IMR-90 (cell line): Measurements from ENCODE around the gene ATP6V0A4. TPM values are rescaled to one million over a fixed set of nuclear protein-coding genes. Genes with fewer than 3 reads are reported as not detected.

Experiments used
- ATAC-seq: fragments of 200-7000 bp; cut with Tn5 transposase; 2 replicates; pipeline ENCODE4 v1.9.1; 2020; ENCODE audit warnings: low read depth, mild to moderate bottlenecking, moderate library complexity
- BruUV-seq: library from RNA; stranded (reverse); fragments of 400-500 nt; replicated peaks from 2 replicates; lab custom pipeline; 2021; lab: Mats Ljungman, UMichigan
- CTCF ChIA-PET: fragments of 300-600 bp; formaldehyde crosslinking; extraction: SDS; loops from one replicate; lab custom pipeline; 2021; ENCODE audit warnings: antibody characterized with exemption; lab: Yijun Ruan, JAX
- POLR2A ChIA-PET: fragments of 300-600 bp; sonication (Branson Sonifier 250); formaldehyde crosslinking; loops from one replicate; lab custom pipeline; 2022; ENCODE audit warnings: antibody characterized with exemption; ENCODE audit not compliant: unreplicated experiment; lab: Charles Lee
- DNase-seq: peaks from one replicate; pipeline ENCODE4 v3.0.0; 2013
- H2AFZ ChIP-seq: replicated peaks from 2 replicates; pipeline ENCODE3; 2013; ENCODE audit warnings: low read length, mild to moderate bottlenecking; ENCODE audit not compliant: poor library complexity
- H2AK5ac ChIP-seq: 2 replicates; pipeline ENCODE4 v1.6.1; 2013; ENCODE audit warnings: low read depth, low read length, inconsistent platforms
- H2AK9ac ChIP-seq: replicated peaks from 2 replicates; pipeline ENCODE3; 2013; ENCODE audit warnings: mild to moderate bottlenecking, low read depth, low read length, moderate library complexity; ENCODE audit not compliant: poor library complexity
- H2BK120ac ChIP-seq: 2 replicates; pipeline ENCODE4 v1.6.1; 2013; ENCODE audit warnings: low read depth, low read length, inconsistent platforms
- H2BK15ac ChIP-seq: 3 replicates; pipeline ENCODE4 v1.6.1; 2013; ENCODE audit warnings: low read depth, low read length, inconsistent platforms
- H2BK20ac ChIP-seq: 2 replicates; pipeline ENCODE4 v1.6.1; 2013; ENCODE audit warnings: low read depth, mild to moderate bottlenecking, inconsistent platforms, low read length, moderate library complexity
- H2BK5ac ChIP-seq: 2 replicates; pipeline ENCODE4 v1.6.1; 2013; ENCODE audit warnings: mild to moderate bottlenecking, low read depth, low read length, inconsistent platforms; ENCODE audit not compliant: poor library complexity, severe bottlenecking
- H3K14ac ChIP-seq: replicated peaks from 2 replicates; pipeline ENCODE4 v1.6.1; 2013; ENCODE audit warnings: low read depth, low read length, inconsistent platforms
- H3K18ac ChIP-seq: 2 replicates; pipeline ENCODE4 v1.6.1; 2013; ENCODE audit warnings: low read depth, low read length, control low read depth
- H3K23ac ChIP-seq: 2 replicates; pipeline ENCODE4 v1.6.1; 2013; ENCODE audit warnings: low read depth, low read length, inconsistent platforms
- H3K27ac ChIP-seq: 2 replicates; pipeline ENCODE4 v1.5.1; 2013; ENCODE audit warnings: mild to moderate bottlenecking, control low read depth, low read length; ENCODE audit not compliant: insufficient read depth
- H3K27me3 ChIP-seq: 2 replicates; pipeline ENCODE4 v1.6.1; 2013; ENCODE audit warnings: low read length; ENCODE audit not compliant: control insufficient read depth, insufficient read depth
- H3K36me3 ChIP-seq: 2 replicates; pipeline ENCODE4 v1.6.1; 2013; ENCODE audit warnings: low read length, mixed read lengths; ENCODE audit not compliant: control insufficient read depth, insufficient read depth
- H3K4ac ChIP-seq: 2 replicates; pipeline ENCODE4 v1.6.1; 2013; ENCODE audit warnings: low read depth, low read length, inconsistent platforms
- H3K4me1 ChIP-seq: 2 replicates; pipeline ENCODE4 v1.6.1; 2013; ENCODE audit warnings: low read length, mixed read lengths; ENCODE audit not compliant: control insufficient read depth, insufficient read depth
- H3K4me2 ChIP-seq: 2 replicates; pipeline ENCODE4 v1.6.1; 2013; ENCODE audit warnings: low read depth, mild to moderate bottlenecking, control low read depth, low read length, moderate library complexity
- H3K4me3 ChIP-seq: 2 replicates; pipeline ENCODE4 v1.5.1; 2013; ENCODE audit warnings: low read depth, mild to moderate bottlenecking, control low read depth, low read length, moderate library complexity; ENCODE audit not compliant: insufficient read depth
- H3K56ac ChIP-seq: 2 replicates; pipeline ENCODE4 v1.6.1; 2013; ENCODE audit warnings: low read length, inconsistent platforms; ENCODE audit not compliant: insufficient read depth; ENCODE audit errors: extremely low read depth
- H3K79me1 ChIP-seq, 2 experiments: 2 replicates each; pipeline ENCODE4 v1.6.1; 2013; ENCODE audit warnings: low read length in 2 of 2, inconsistent platforms in 1 of 2, low read depth in 1 of 2
- H3K9ac ChIP-seq: 2 replicates; pipeline ENCODE4 v1.6.1; 2013; ENCODE audit warnings: low read depth, low read length, control low read depth
- H3K9me1 ChIP-seq: 2 replicates; pipeline ENCODE4 v1.6.1; 2013; ENCODE audit warnings: low read length, inconsistent platforms; ENCODE audit not compliant: insufficient read depth
- H3K9me3 ChIP-seq: 2 replicates; pipeline ENCODE4 v1.6.1; 2013; ENCODE audit warnings: low read length; ENCODE audit not compliant: control insufficient read depth, insufficient read depth
- H4K20me1 ChIP-seq: 2 replicates; pipeline ENCODE4 v1.6.1; 2013; ENCODE audit warnings: low read length, inconsistent platforms; ENCODE audit not compliant: insufficient read depth
- H4K5ac ChIP-seq: 2 replicates; pipeline ENCODE4 v1.6.1; 2013; ENCODE audit warnings: mild to moderate bottlenecking, low read depth, low read length, control low read depth
- H4K8ac ChIP-seq, 2 experiments: 2 replicates each; pipeline ENCODE4 v1.6.1; 2013; ENCODE audit warnings: low read depth in 2 of 2, low read length in 2 of 2, control low read depth in 1 of 2, inconsistent platforms in 1 of 2
- H4K91ac ChIP-seq: 2 replicates; pipeline ENCODE4 v1.6.1; 2013; ENCODE audit warnings: low read depth, low read length, inconsistent platforms; ENCODE audit not compliant: insufficient read depth
- CEBPB ChIP-seq: IDR thresholded peaks from 2 replicates; pipeline ENCODE4 v1.6.1; 2012; ENCODE audit warnings: low read depth, low read length, improper control_type of control experiment
- MAFK ChIP-seq: IDR thresholded peaks from 2 replicates; pipeline ENCODE4 v1.6.1; 2012; ENCODE audit warnings: low read depth, low read length, improper control_type of control experiment
- RCOR1 ChIP-seq: IDR thresholded peaks from 2 replicates; pipeline ENCODE4 v1.6.1; 2012; ENCODE audit warnings: mild to moderate bottlenecking, low read length, improper control_type of control experiment; ENCODE audit not compliant: insufficient replicate concordance
- WGBS, 2 experiments: methylation state at CpG; one replicate each; pipeline versions ENCODE4 v1.1.5 to v1.1.7; 2013; ENCODE audit warnings: missing lambda C conversion rate in 2 of 2; ENCODE audit not compliant: insufficient read length in 1 of 2; ENCODE audit errors: extremely low coverage in 2 of 2; 5-methylcytosine and 5-hydroxymethylcytosine counted together
- dilution Hi-C: fragments of 300-500 bp; cut with HindIII; formaldehyde crosslinking; loops from one replicate; pipeline ENCODE4 v1.14.3; 2018; ENCODE audit warnings: low sequenced_read_pairs; ENCODE audit not compliant: unreplicated experiment
- in situ Hi-C: fragments of 300-500 bp; cut with MboI; formaldehyde crosslinking; loops from 3 replicates; pipeline ENCODE4 v1.14.3; 2019; ENCODE audit warnings: low sequenced_read_pairs, inconsistent platforms, mixed read lengths
- intact Hi-C: fragments of 100-400 bp; cut with micrococcal nuclease; formaldehyde crosslinking; loops from 2 replicates; pipeline ENCODE4 v1.10.0; 2022
- polyA plus RNA-seq, 3 experiments: library from polyadenylated mRNA; depleted of rRNA; stranded (reverse); fragments of >200 nt; gene quantifications; 2 replicates each; pipeline ENCODE4 v1.2.3, GENCODE V29; 2012; ENCODE audit warnings: low replicate concordance in 1 of 3
- total RNA-seq: library from RNA; depleted of rRNA; stranded (reverse); fragments of >200 nt; gene quantifications from 2 replicates; pipeline ENCODE4 v1.2.3, GENCODE V29; 2012

ATP6V0A4 gene
- total and polyA plus RNA-seq, 2 of the 4 experiments (the other 2 are of a cell fraction) = 0.05 to 0.18 TPM

DNA sequence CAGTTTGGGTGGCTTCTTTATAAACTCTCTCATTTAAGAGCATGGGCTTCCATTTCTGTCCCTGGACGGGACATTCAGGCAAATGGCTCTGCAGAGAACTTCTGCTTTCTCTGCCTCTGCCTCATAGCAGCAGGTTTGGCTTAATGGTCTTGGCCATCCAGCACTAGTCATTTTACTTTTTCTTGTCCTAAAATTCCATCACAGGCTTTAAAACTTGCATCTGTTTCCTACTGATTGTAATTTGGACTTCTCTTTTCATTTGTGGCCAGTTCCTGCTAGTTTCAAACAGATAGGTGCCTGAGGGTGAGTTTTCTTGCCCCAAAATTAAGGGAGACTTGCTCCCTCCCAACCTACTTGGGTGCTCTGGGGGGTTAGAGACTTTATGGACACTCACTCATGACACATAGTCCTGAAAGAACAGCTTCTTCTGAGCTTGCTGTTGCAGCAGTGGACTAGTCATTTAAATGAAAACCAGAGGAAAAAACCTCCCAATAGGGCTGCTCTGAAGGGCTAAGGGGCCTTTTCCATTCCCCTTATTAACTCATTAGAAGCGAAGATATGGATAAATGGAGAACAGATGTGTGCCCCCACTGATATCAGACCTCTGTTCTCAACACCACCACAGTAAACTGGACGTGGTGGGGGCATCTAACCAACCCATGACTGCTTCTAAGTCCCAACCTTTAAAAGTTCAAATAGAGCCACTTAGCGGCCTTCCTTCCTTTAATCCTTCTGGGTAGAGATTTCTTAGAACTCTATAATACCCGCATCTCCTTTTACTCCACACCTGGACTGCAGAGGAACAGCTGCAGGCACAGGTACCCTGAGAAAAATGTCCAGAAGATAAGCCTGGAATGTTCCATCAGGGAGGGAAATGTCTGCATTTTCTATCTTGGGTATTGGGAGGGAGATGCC, 135.7 kb downstream of the ATP6V0A4 start (continued):
- no peak for TF ChIP-seq RCOR1

DNA sequence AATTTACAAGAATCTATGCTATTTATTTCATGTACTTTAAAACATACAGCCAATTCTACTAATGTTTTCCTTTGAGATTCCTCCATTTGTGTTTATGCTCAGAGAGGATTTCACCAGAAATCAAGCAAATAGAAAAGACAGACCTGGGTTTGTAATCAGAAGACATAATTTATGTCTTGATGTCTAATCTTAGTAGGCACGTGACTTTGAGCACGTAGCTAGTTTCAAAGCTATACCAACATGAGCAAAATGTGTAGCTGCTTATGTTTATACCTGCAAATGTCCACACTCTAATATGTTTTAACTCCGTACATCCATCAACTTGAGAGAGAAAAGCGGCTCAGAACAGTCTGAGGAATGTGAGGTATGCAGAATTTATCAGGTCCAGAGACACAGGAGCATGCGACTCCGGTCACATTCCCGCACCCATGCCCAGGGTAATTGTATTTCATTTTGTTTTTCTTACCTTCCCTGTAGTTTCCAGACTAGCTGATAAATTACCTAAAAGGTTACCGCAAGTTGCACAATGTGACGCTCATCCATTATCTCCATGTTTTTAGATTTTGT, 136.8 kb downstream of the ATP6V0A4 start:
- CTCF ChIA-PET = no interaction called here
- in situ Hi-C loops = no loop called here

More for the DNA sequence above, 136.8 kb downstream of the ATP6V0A4 start:
- Histone ChIP-seq H2AK9ac (no peak overlapping the region), H2AFZ (no peak overlapping the region), H3K14ac (no peak overlapping the region), H3K23ac (no peak overlapping the region), H3K9me1 (no peaks in the 10 kb centered on the region), H4K91ac (no peak overlapping the region), H3K79me1 (no peaks in the 10 kb centered on the region), H2BK20ac (no peak overlapping the region), H2AK5ac (no peak overlapping the region), H3K4me1 (no peaks in the 10 kb centered on the region), H3K4me2 (no peak overlapping the region), H4K5ac (no peak overlapping the region), H3K36me3 (no peaks in the 10 kb centered on the region), H2BK5ac (no peak overlapping the region), H3K4me3 (no peak overlapping the region), H3K27ac (no peak overlapping the region), H3K9me3 (no peaks in the 10 kb centered on the region; the same call in 1 of the 2 replicates), H3K9ac (no peak overlapping the region), H2BK120ac (no peak overlapping the region), H3K18ac (no peak overlapping the region), H3K4ac (no peak overlapping the region), H4K20me1 (no peaks in the 10 kb centered on the region), H3K56ac (no peak overlapping the region), H2BK15ac (no peak overlapping the region), H4K8ac (no peak overlapping the region), H3K27me3 (no peaks in the 10 kb centered on the region)
- TF ChIP-seq MAFK (no peak), RCOR1 (no peak), CEBPB (no peak)
- no peak for DNase-seq
- intact Hi-C loops (no loop called here), dilution Hi-C loops (no loop called here)
- no CpG with 5 or more reads among the region's 9 CpGs for WGBS, 2 experiments
- POLR2A ChIA-PET = no interaction called here
- BruUV-seq = no TSS peak
- ATAC-seq = no peak
